Ishikawa (cell line): Measurements from ENCODE around the gene DUSP18.

ENCODE experiments used
- CEBPB ChIP-seq: IDR thresholded peaks from 2 replicates; pipeline ENCODE4 v1.6.1; 2012
- EGR1 ChIP-seq: IDR thresholded peaks from 2 replicates; pipeline ENCODE4 v1.6.1; 2012
- EP300 ChIP-seq: IDR thresholded peaks from 2 replicates; pipeline ENCODE4 v1.6.1; 2012; ENCODE audit warnings: borderline replicate concordance
- NFIC ChIP-seq: IDR thresholded peaks from 2 replicates; pipeline ENCODE4 v1.6.1; 2012
- RAD21 ChIP-seq: IDR thresholded peaks from 2 replicates; pipeline ENCODE4 v1.6.1; 2012; ENCODE audit warnings: low read depth
- REST ChIP-seq: IDR thresholded peaks from 2 replicates; pipeline ENCODE4 v1.6.1; 2012; ENCODE audit warnings: low read depth, mild to moderate bottlenecking
- TAF1 ChIP-seq: IDR thresholded peaks from 2 replicates; pipeline ENCODE4 v1.6.1; 2012; ENCODE audit warnings: low read depth, mild to moderate bottlenecking
- TCF12 ChIP-seq: IDR thresholded peaks from 2 replicates; pipeline ENCODE4 v1.6.1; 2012; ENCODE audit warnings: low read depth
- TEAD4 ChIP-seq: IDR thresholded peaks from 2 replicates; pipeline ENCODE4 v1.6.1; 2012
- USF1 ChIP-seq: IDR thresholded peaks from 2 replicates; pipeline ENCODE4 v1.6.1; 2012
- YY1 ChIP-seq: IDR thresholded peaks from 2 replicates; pipeline ENCODE4 v1.6.1; 2012; ENCODE audit warnings: low read depth
- ZBTB7A ChIP-seq: IDR thresholded peaks from 2 replicates; pipeline ENCODE4 v1.6.1; 2012; ENCODE audit warnings: low read depth
- TF ChIP-seq, protein P1 (sequence below): IDR thresholded peaks from 2 replicates; pipeline ENCODE4 v1.6.1; 2012

- TF ChIP-seq REST (no peak), YY1 (no peak), NFIC (no peak), ZBTB7A (no peak), RAD21 (no peak), TAF1 (no peak), EP300 (no peak), USF1 (no peak), EGR1 (no peak), TCF12 (no peak), CEBPB (no peak), TEAD4 (no peak)
- TF ChIP-seq, protein P1, sequence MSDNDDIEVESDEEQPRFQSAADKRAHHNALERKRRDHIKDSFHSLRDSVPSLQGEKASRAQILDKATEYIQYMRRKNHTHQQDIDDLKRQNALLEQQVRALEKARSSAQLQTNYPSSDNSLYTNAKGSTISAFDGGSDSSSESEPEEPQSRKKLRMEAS = no peak
Measured at GRCh38 chr22:30640839-30641430, 26.7 kb downstream of the DUSP18 start.
